IMR-90 (cell line): Measurements from ENCODE around the gene RPLP1. TPM values are rescaled to one million over a fixed set of nuclear protein-coding genes. Genes with fewer than 3 reads are reported as not detected.

Experiments
- ATAC-seq: fragments of 200-7000 bp; cut with Tn5 transposase; 2 replicates; pipeline ENCODE4 v1.9.1; 2020; ENCODE audit warnings: low read depth, mild to moderate bottlenecking, moderate library complexity
- BruUV-seq: library from RNA; stranded (reverse); fragments of 400-500 nt; replicated peaks from 2 replicates; lab custom pipeline; 2021; lab: Mats Ljungman, UMichigan
- CTCF ChIA-PET: fragments of 300-600 bp; formaldehyde crosslinking; extraction: SDS; loops from one replicate; lab custom pipeline; 2021; ENCODE audit warnings: antibody characterized with exemption; lab: Yijun Ruan, JAX
- POLR2A ChIA-PET: fragments of 300-600 bp; sonication (Branson Sonifier 250); formaldehyde crosslinking; loops from one replicate; lab custom pipeline; 2022; ENCODE audit warnings: antibody characterized with exemption; ENCODE audit not compliant: unreplicated experiment; lab: Charles Lee
- DNase-seq: peaks from one replicate; pipeline ENCODE4 v3.0.0; 2013
- H2AFZ ChIP-seq: replicated peaks from 2 replicates; pipeline ENCODE3; 2013; ENCODE audit warnings: low read length, mild to moderate bottlenecking; ENCODE audit not compliant: poor library complexity
- H2AK5ac ChIP-seq: 2 replicates; pipeline ENCODE4 v1.6.1; 2013; ENCODE audit warnings: low read depth, low read length, inconsistent platforms
- H2AK9ac ChIP-seq: replicated peaks from 2 replicates; pipeline ENCODE3; 2013; ENCODE audit warnings: mild to moderate bottlenecking, low read depth, low read length, moderate library complexity; ENCODE audit not compliant: poor library complexity
- H2BK120ac ChIP-seq: 2 replicates; pipeline ENCODE4 v1.6.1; 2013; ENCODE audit warnings: low read depth, low read length, inconsistent platforms
- H2BK15ac ChIP-seq: 3 replicates; pipeline ENCODE4 v1.6.1; 2013; ENCODE audit warnings: low read depth, low read length, inconsistent platforms
- H2BK20ac ChIP-seq: 2 replicates; pipeline ENCODE4 v1.6.1; 2013; ENCODE audit warnings: low read depth, mild to moderate bottlenecking, inconsistent platforms, low read length, moderate library complexity
- H2BK5ac ChIP-seq: 2 replicates; pipeline ENCODE4 v1.6.1; 2013; ENCODE audit warnings: mild to moderate bottlenecking, low read depth, low read length, inconsistent platforms; ENCODE audit not compliant: poor library complexity, severe bottlenecking
- H3K14ac ChIP-seq: replicated peaks from 2 replicates; pipeline ENCODE4 v1.6.1; 2013; ENCODE audit warnings: low read depth, low read length, inconsistent platforms
- H3K18ac ChIP-seq: 2 replicates; pipeline ENCODE4 v1.6.1; 2013; ENCODE audit warnings: low read depth, low read length, control low read depth
- H3K23ac ChIP-seq: 2 replicates; pipeline ENCODE4 v1.6.1; 2013; ENCODE audit warnings: low read depth, low read length, inconsistent platforms
- H3K27ac ChIP-seq: 2 replicates; pipeline ENCODE4 v1.5.1; 2013; ENCODE audit warnings: mild to moderate bottlenecking, control low read depth, low read length; ENCODE audit not compliant: insufficient read depth
- H3K27me3 ChIP-seq: 2 replicates; pipeline ENCODE4 v1.6.1; 2013; ENCODE audit warnings: low read length; ENCODE audit not compliant: control insufficient read depth, insufficient read depth
- H3K36me3 ChIP-seq: 2 replicates; pipeline ENCODE4 v1.6.1; 2013; ENCODE audit warnings: low read length, mixed read lengths; ENCODE audit not compliant: control insufficient read depth, insufficient read depth
- H3K4ac ChIP-seq: 2 replicates; pipeline ENCODE4 v1.6.1; 2013; ENCODE audit warnings: low read depth, low read length, inconsistent platforms
- H3K4me1 ChIP-seq: 2 replicates; pipeline ENCODE4 v1.6.1; 2013; ENCODE audit warnings: low read length, mixed read lengths; ENCODE audit not compliant: control insufficient read depth, insufficient read depth
- H3K4me2 ChIP-seq: 2 replicates; pipeline ENCODE4 v1.6.1; 2013; ENCODE audit warnings: low read depth, mild to moderate bottlenecking, control low read depth, low read length, moderate library complexity
- H3K4me3 ChIP-seq: 2 replicates; pipeline ENCODE4 v1.5.1; 2013; ENCODE audit warnings: low read depth, mild to moderate bottlenecking, control low read depth, low read length, moderate library complexity; ENCODE audit not compliant: insufficient read depth
- H3K56ac ChIP-seq: 2 replicates; pipeline ENCODE4 v1.6.1; 2013; ENCODE audit warnings: low read length, inconsistent platforms; ENCODE audit not compliant: insufficient read depth; ENCODE audit errors: extremely low read depth
- H3K79me1 ChIP-seq, 2 experiments: 2 replicates each; pipeline ENCODE4 v1.6.1; 2013; ENCODE audit warnings: low read length in 2 of 2, inconsistent platforms in 1 of 2, low read depth in 1 of 2
- H3K9ac ChIP-seq: 2 replicates; pipeline ENCODE4 v1.6.1; 2013; ENCODE audit warnings: low read depth, low read length, control low read depth
- H3K9me1 ChIP-seq: 2 replicates; pipeline ENCODE4 v1.6.1; 2013; ENCODE audit warnings: low read length, inconsistent platforms; ENCODE audit not compliant: insufficient read depth
- H3K9me3 ChIP-seq: 2 replicates; pipeline ENCODE4 v1.6.1; 2013; ENCODE audit warnings: low read length; ENCODE audit not compliant: control insufficient read depth, insufficient read depth
- H4K20me1 ChIP-seq: 2 replicates; pipeline ENCODE4 v1.6.1; 2013; ENCODE audit warnings: low read length, inconsistent platforms; ENCODE audit not compliant: insufficient read depth
- H4K5ac ChIP-seq: 2 replicates; pipeline ENCODE4 v1.6.1; 2013; ENCODE audit warnings: mild to moderate bottlenecking, low read depth, low read length, control low read depth
- H4K8ac ChIP-seq, 2 experiments: 2 replicates each; pipeline ENCODE4 v1.6.1; 2013; ENCODE audit warnings: low read depth in 2 of 2, low read length in 2 of 2, control low read depth in 1 of 2, inconsistent platforms in 1 of 2
- H4K91ac ChIP-seq: 2 replicates; pipeline ENCODE4 v1.6.1; 2013; ENCODE audit warnings: low read depth, low read length, inconsistent platforms; ENCODE audit not compliant: insufficient read depth
- BHLHE40 ChIP-seq: fragments of 150-350 bp; IDR thresholded peaks from 2 replicates; pipeline ENCODE4 v1.6.1; 2016; ENCODE audit warnings: mild to moderate bottlenecking, low read depth, low read length
- CEBPB ChIP-seq: IDR thresholded peaks from 2 replicates; pipeline ENCODE4 v1.6.1; 2012; ENCODE audit warnings: low read depth, low read length, improper control_type of control experiment
- CHD1 ChIP-seq: IDR thresholded peaks from 2 replicates; pipeline ENCODE4 v1.6.1; 2012; ENCODE audit warnings: low read depth, low read length, improper control_type of control experiment
- CTCF ChIP-seq: conservative IDR thresholded peaks from 2 replicates; pipeline ENCODE4 v1.5.1; 2012; ENCODE audit warnings: mild to moderate bottlenecking, low read depth, low read length, improper control_type of control experiment
- FOS ChIP-seq: fragments of 150-350 bp; IDR thresholded peaks from 2 replicates; pipeline ENCODE4 v1.6.1; 2016; ENCODE audit warnings: low read depth, low read length
- MAFK ChIP-seq: IDR thresholded peaks from 2 replicates; pipeline ENCODE4 v1.6.1; 2012; ENCODE audit warnings: low read depth, low read length, improper control_type of control experiment
- MAZ ChIP-seq: IDR thresholded peaks from 2 replicates; pipeline ENCODE4 v1.6.1; 2012; ENCODE audit warnings: low read depth, mild to moderate bottlenecking, low read length, improper control_type of control experiment, moderate library complexity, borderline replicate concordance
- MXI1 ChIP-seq: IDR thresholded peaks from 2 replicates; pipeline ENCODE4 v1.6.1; 2012; ENCODE audit warnings: low read depth, mild to moderate bottlenecking, low read length, moderate library complexity, borderline replicate concordance
- NFE2L2 ChIP-seq: fragments of 150-350 bp; IDR thresholded peaks from 2 replicates; pipeline ENCODE4 v1.6.1; 2016; ENCODE audit warnings: low read depth, mild to moderate bottlenecking, low read length
- POLR2A ChIP-seq: IDR thresholded peaks from 2 replicates; pipeline ENCODE4 v1.6.1; 2012; ENCODE audit warnings: mild to moderate bottlenecking, low read depth, low read length
- RAD21 ChIP-seq: IDR thresholded peaks from 2 replicates; pipeline ENCODE4 v1.6.1; 2012; ENCODE audit warnings: low read length, improper control_type of control experiment
- RCOR1 ChIP-seq: IDR thresholded peaks from 2 replicates; pipeline ENCODE4 v1.6.1; 2012; ENCODE audit warnings: mild to moderate bottlenecking, low read length, improper control_type of control experiment; ENCODE audit not compliant: insufficient replicate concordance
- RFX5 ChIP-seq: IDR thresholded peaks from 2 replicates; pipeline ENCODE4 v1.8.0; 2012; ENCODE audit warnings: low read depth, mild to moderate bottlenecking, low read length, moderate library complexity
- SMC3 ChIP-seq: fragments of 150-350 bp; IDR thresholded peaks from 2 replicates; pipeline ENCODE4 v1.6.1; 2016; ENCODE audit warnings: low read depth, mild to moderate bottlenecking, antibody characterized with exemption, low read length, moderate library complexity
- WGBS, 2 experiments: methylation state at CpG; one replicate each; pipeline versions ENCODE4 v1.1.5 to v1.1.7; 2013; ENCODE audit warnings: missing lambda C conversion rate in 2 of 2; ENCODE audit not compliant: insufficient read length in 1 of 2; ENCODE audit errors: extremely low coverage in 2 of 2; 5-methylcytosine and 5-hydroxymethylcytosine counted together
- dilution Hi-C: fragments of 300-500 bp; cut with HindIII; formaldehyde crosslinking; loops from one replicate; pipeline ENCODE4 v1.14.3; 2018; ENCODE audit warnings: low sequenced_read_pairs; ENCODE audit not compliant: unreplicated experiment
- in situ Hi-C: fragments of 300-500 bp; cut with MboI; formaldehyde crosslinking; loops from 3 replicates; pipeline ENCODE4 v1.14.3; 2019; ENCODE audit warnings: low sequenced_read_pairs, inconsistent platforms, mixed read lengths
- intact Hi-C: fragments of 100-400 bp; cut with micrococcal nuclease; formaldehyde crosslinking; loops from 2 replicates; pipeline ENCODE4 v1.10.0; 2022
- polyA plus RNA-seq, 3 experiments: library from polyadenylated mRNA; depleted of rRNA; stranded (reverse); fragments of >200 nt; gene quantifications; 2 replicates each; pipeline ENCODE4 v1.2.3, GENCODE V29; 2012; ENCODE audit warnings: low replicate concordance in 1 of 3
- total RNA-seq: library from RNA; depleted of rRNA; stranded (reverse); fragments of >200 nt; gene quantifications from 2 replicates; pipeline ENCODE4 v1.2.3, GENCODE V29; 2012
- TF ChIP-seq, protein P1 (sequence below): fragments of 150-350 bp; IDR thresholded peaks from 2 replicates; pipeline ENCODE4 v1.6.1; 2016; ENCODE audit warnings: low read depth, mild to moderate bottlenecking, low read length, moderate library complexity, borderline replicate concordance
- TF ChIP-seq, protein P2 (sequence below): fragments of 150-350 bp; IDR thresholded peaks from 2 replicates; pipeline ENCODE4 v1.6.1; 2017; ENCODE audit warnings: mild to moderate bottlenecking, antibody characterized with exemption, low read length, low read depth

The RPLP1 gene
- total and polyA plus RNA-seq, 2 of the 4 experiments (the other 2 are of a cell fraction) = 97.0 to 1,440 TPM

DNA sequence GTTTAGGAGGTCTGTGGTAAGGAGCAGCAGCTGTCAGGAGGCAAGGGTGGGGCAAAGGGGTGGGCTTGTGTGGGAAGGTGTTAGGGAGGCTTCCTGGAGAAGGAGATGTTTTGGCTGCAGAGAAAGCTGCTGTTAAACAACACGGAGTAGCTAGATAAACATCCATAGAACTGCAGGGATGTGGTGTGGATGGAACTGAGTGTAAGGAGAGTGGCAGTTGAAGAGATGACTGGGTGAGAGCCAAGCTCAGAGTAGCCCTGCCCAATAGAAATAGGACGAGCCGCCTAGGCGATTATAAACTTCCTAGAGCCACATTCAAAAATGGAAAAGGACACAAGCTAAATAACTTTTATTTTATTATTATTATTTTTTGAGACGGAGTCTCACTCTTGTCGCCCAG is 19.9 kb downstream of the RPLP1 start:
- in situ Hi-C loops (loop anchor here (10.0 kb wide), 1 partner anchor 1012 kb away; no protein-coding TSS in a partner anchor), dilution Hi-C loops (no loop called here), intact Hi-C loops (loop anchor here (10.0 kb wide), 2 partner anchors 502 to 1402 kb away; no protein-coding TSS in a partner anchor)
- Histone ChIP-seq H4K5ac (no peak overlapping the region), H3K27me3 (peaks cover 2% of the 10 kb centered on the region; the same call in 1 of the 2 replicates), H3K14ac (no peak overlapping the region), H4K91ac (no peak overlapping the region), H3K36me3 (no peaks in the 10 kb centered on the region), H3K4ac (no peak overlapping the region), H2BK20ac (no peak overlapping the region), H3K4me2 (no peak overlapping the region), H3K56ac (no peak overlapping the region), H3K9me3 (no peaks in the 10 kb centered on the region), H3K4me1 (peaks cover 12% of the 10 kb centered on the region), H2AK5ac (no peak overlapping the region), H3K18ac (no peak overlapping the region), H2BK15ac (no peak overlapping the region), H3K23ac (no peak overlapping the region), H2BK120ac (no peak overlapping the region), H4K20me1 (no peaks in the 10 kb centered on the region; the same call in 1 of the 2 replicates), H3K9ac (no peak overlapping the region), H3K4me3 (no peak overlapping the region), H2BK5ac (no peak overlapping the region), H2AK9ac (no peak overlapping the region), H4K8ac (no peak overlapping the region), H2AFZ (no peak overlapping the region), H3K79me1 (no peaks in the 10 kb centered on the region), H3K27ac (no peak overlapping the region), H3K9me1 (peaks cover 4% of the 10 kb centered on the region; the same call in 1 of the 2 replicates)
- no peak for ATAC-seq
- no peak for DNase-seq
- WGBS, 2 experiments = 0% methylated on average over 1 of the region's 6 CpGs; no CpG with 5 or more reads in 1 of the 2 experiments
- TF ChIP-seq, protein P1, sequence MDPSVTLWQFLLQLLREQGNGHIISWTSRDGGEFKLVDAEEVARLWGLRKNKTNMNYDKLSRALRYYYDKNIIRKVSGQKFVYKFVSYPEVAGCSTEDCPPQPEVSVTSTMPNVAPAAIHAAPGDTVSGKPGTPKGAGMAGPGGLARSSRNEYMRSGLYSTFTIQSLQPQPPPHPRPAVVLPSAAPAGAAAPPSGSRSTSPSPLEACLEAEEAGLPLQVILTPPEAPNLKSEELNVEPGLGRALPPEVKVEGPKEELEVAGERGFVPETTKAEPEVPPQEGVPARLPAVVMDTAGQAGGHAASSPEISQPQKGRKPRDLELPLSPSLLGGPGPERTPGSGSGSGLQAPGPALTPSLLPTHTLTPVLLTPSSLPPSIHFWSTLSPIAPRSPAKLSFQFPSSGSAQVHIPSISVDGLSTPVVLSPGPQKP = no peak
- no peak for TF ChIP-seq MAZ
- no peak for TF ChIP-seq CTCF
- no peak for TF ChIP-seq SMC3
- no peak for TF ChIP-seq CEBPB
- no peak for TF ChIP-seq RCOR1
- TF ChIP-seq POLR2A = no peak
- TF ChIP-seq BHLHE40 = no peak
- TF ChIP-seq RAD21 = no peak
- TF ChIP-seq CHD1 = no peak
- no peak for TF ChIP-seq NFE2L2
- TF ChIP-seq, protein P2, sequence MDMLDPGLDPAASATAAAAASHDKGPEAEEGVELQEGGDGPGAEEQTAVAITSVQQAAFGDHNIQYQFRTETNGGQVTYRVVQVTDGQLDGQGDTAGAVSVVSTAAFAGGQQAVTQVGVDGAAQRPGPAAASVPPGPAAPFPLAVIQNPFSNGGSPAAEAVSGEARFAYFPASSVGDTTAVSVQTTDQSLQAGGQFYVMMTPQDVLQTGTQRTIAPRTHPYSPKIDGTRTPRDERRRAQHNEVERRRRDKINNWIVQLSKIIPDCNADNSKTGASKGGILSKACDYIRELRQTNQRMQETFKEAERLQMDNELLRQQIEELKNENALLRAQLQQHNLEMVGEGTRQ = no peak
- no peak for TF ChIP-seq FOS
- TF ChIP-seq MXI1 = no peak
- TF ChIP-seq RFX5 = no peak
- no peak for TF ChIP-seq MAFK
- no TSS peak for BruUV-seq
- ChIA-PET POLR2A (no interaction called here), CTCF (no interaction called here)
